A673 (cell line): ENCODE measurements around the gene PTPN14. TPM values are rescaled to one million over a fixed set of nuclear protein-coding genes. Genes with fewer than 3 reads are reported as not detected.

ENCODE experiments used
- BruUV-seq: library from RNA; stranded (reverse); fragments of 400-500 nt; replicated peaks from 2 replicates; lab custom pipeline; 2021; lab: Mats Ljungman, UMichigan
- CTCF ChIA-PET: fragments of 300-600 bp; sonication (Branson Sonifier 250); formaldehyde crosslinking; loops from one replicate; lab custom pipeline; 2022; ENCODE audit warnings: antibody characterized with exemption; lab: Charles Lee
- POLR2A ChIA-PET: fragments of 300-600 bp; sonication (Branson Sonifier 250); formaldehyde crosslinking; loops from one replicate; lab custom pipeline; 2022; ENCODE audit warnings: antibody characterized with exemption; ENCODE audit not compliant: low non-redundant PET; lab: Charles Lee
- DNase-seq: peaks from one replicate; pipeline ENCODE4 v3.0.0-alpha.2; 2015; ENCODE audit warnings: low spot score
- H3K27ac ChIP-seq: fragments of 200-600 bp; sonication (generic); 2 replicates; pipeline ENCODE4 v1.5.1; 2016; ENCODE audit warnings: mixed run types, low read depth, mild to moderate bottlenecking, mixed read lengths, antibody characterized with exemption, low read length; ENCODE audit not compliant: poor library complexity, severe bottlenecking
- H3K27me3 ChIP-seq: fragments of 200-600 bp; sonication (generic); replicated peaks from 2 replicates; pipeline ENCODE4 v1.6.1; 2017; ENCODE audit warnings: mixed run types, low read depth, mild to moderate bottlenecking, mixed read lengths, antibody characterized with exemption, low read length; ENCODE audit not compliant: insufficient read depth, poor library complexity
- H3K36me3 ChIP-seq: fragments of 200-600 bp; sonication (generic); 2 replicates; pipeline ENCODE4 v1.6.1; 2016; ENCODE audit warnings: mixed run types, mild to moderate bottlenecking, mixed read lengths, antibody characterized with exemption, low read length; ENCODE audit not compliant: insufficient read depth, poor library complexity, severe bottlenecking
- H3K4me1 ChIP-seq: fragments of 200-600 bp; sonication (generic); 2 replicates; pipeline ENCODE4 v1.6.1; 2017; ENCODE audit warnings: mixed run types, mild to moderate bottlenecking, mixed read lengths, antibody characterized with exemption, low read length; ENCODE audit not compliant: insufficient read depth, poor library complexity, severe bottlenecking
- H3K4me3 ChIP-seq: fragments of 200-600 bp; sonication (generic); 2 replicates; pipeline ENCODE4 v1.5.1; 2016; ENCODE audit warnings: low read depth, mixed run types, mild to moderate bottlenecking, mixed read lengths, low read length; ENCODE audit not compliant: poor library complexity, severe bottlenecking
- H3K9me3 ChIP-seq: fragments of 200-600 bp; sonication (generic); 2 replicates; pipeline ENCODE4 v1.6.1; 2016; ENCODE audit warnings: mixed run types, low read depth, mild to moderate bottlenecking, mixed read lengths, antibody characterized with exemption, low read length; ENCODE audit not compliant: poor library complexity, severe bottlenecking
- CTCF ChIP-seq: fragments of 300-800, 200-600 bp; sonication (generic); conservative IDR thresholded peaks from 2 replicates; pipeline ENCODE4 v1.5.1; 2017; ENCODE audit warnings: low read depth, mild to moderate bottlenecking, antibody characterized with exemption, low read length, moderate library complexity, mixed read lengths
- EZH2 ChIP-seq: fragments of 200-600 bp; sonication (generic); IDR thresholded peaks from 2 replicates; pipeline ENCODE4 v1.6.1; 2017; ENCODE audit warnings: borderline replicate concordance, low read depth, mild to moderate bottlenecking, mixed read lengths, antibody characterized with exemption, low read length; ENCODE audit not compliant: poor library complexity, severe bottlenecking
- intact Hi-C: fragments of 100-400 bp; cut with micrococcal nuclease; formaldehyde crosslinking; loops from one replicate; pipeline ENCODE4 v1.10.0; 2022; ENCODE audit not compliant: unreplicated experiment
- total RNA-seq: library from RNA; stranded (reverse); gene quantifications from 2 replicates; pipeline ENCODE4 v1.2.3, GENCODE V29; 2021

PTPN14 gene
- total RNA-seq, 1 experiment from 2014 or later, result 114 TPM

- peaks cover 47% of the 10 kb centered on the region for H3K4me1 ChIP-seq
- TF ChIP-seq EZH2, result no peak
- TF ChIP-seq CTCF, result no peak
- no peaks in the 10 kb centered on the region for H3K9me3 ChIP-seq
- no TSS peak for BruUV-seq
- CTCF ChIA-PET, result no interaction called here
- POLR2A ChIA-PET, result interaction anchor here (0.7 kb wide), 1 partner anchor 57 kb away, joined by 5 read pairs; no protein-coding TSS in a partner anchor
- intact Hi-C loops, result no loop called here
- no peaks in the 10 kb centered on the region for H3K36me3 ChIP-seq
- DNase-seq, result no peak
- no peaks in the 10 kb centered on the region for H3K27me3 ChIP-seq
- H3K27ac ChIP-seq, result no peak overlapping the region
- H3K4me3 ChIP-seq, result peak overlapping the region; percentile 92
Observed at GRCh38 chr1:214548271-214548670, 3.1 kb downstream of the PTPN14 start.

- CTCF ChIA-PET, result no interaction called here
- no TSS peak for BruUV-seq
- TF ChIP-seq EZH2 (no peak), CTCF (no peak)
- Histone ChIP-seq H3K27me3 (no peaks in the 10 kb centered on the region), H3K36me3 (no peaks in the 10 kb centered on the region), H3K4me3 (no peak overlapping the region), H3K4me1 (peaks cover 51% of the 10 kb centered on the region), H3K27ac (no peak overlapping the region), H3K9me3 (no peaks in the 10 kb centered on the region)
- no peak for DNase-seq
- intact Hi-C loops, result no loop called here
- POLR2A ChIA-PET, result interaction anchor here (0.7 kb wide), 1 partner anchor 57 kb away, joined by 5 read pairs; no protein-coding TSS in a partner anchor
Observed at GRCh38 chr1:214547747-214548146, 3.7 kb downstream of the PTPN14 start.

GRCh38 chr1:214546886-214547641 is 4.3 kb downstream of the PTPN14 start:
- Histone ChIP-seq H3K4me3 (no peak overlapping the region), H3K36me3 (no peaks in the 10 kb centered on the region), H3K27me3 (no peaks in the 10 kb centered on the region), H3K27ac (no peak overlapping the region), H3K9me3 (no peaks in the 10 kb centered on the region), H3K4me1 (peaks cover 58% of the 10 kb centered on the region)
- ChIA-PET POLR2A (no interaction called here), CTCF (no interaction called here)
- BruUV-seq, result no TSS peak
- TF ChIP-seq EZH2 (no peak), CTCF (no peak)
- intact Hi-C loops, result no loop called here
- no peak for DNase-seq
